ENCODE results near the gene OXA1L. TPM values are rescaled to one million over a fixed set of nuclear protein-coding genes. Genes with fewer than 3 reads are reported as not detected.

OXA1L gene
- total and polyA plus RNA-seq, 2 of the 13 experiments (the other 11 are each of a cell fraction or from before 2014, with no cell fraction given): 230 to 589 TPM

- TF ChIP-seq ZNF777 (CRISPR knock-in tag; IDR thresholded peaks at IDR 0.05) (no peak), ELK4 (CRISPR knock-in tag; IDR thresholded peaks at IDR 0.05; ENCODE audit: borderline replicate concordance) (no peak), ZNF547 (CRISPR knock-in tag; IDR thresholded peaks at IDR 0.05) (peak; percentile 33; the same call in 1 of the 2 replicates), ZNF691 (CRISPR knock-in tag; IDR thresholded peaks at IDR 0.05; ENCODE audit: borderline replicate concordance, low read depth) (peak; percentile 67; the same call in 1 of the 2 replicates), HMG20B (CRISPR knock-in tag; conservative IDR thresholded peaks at IDR 0.05) (no peak), ZNF180 (CRISPR knock-in tag; IDR thresholded peaks at IDR 0.05; ENCODE audit: borderline replicate concordance, low read depth) (no peak), JUN (CRISPR knock-in tag; IDR thresholded peaks at IDR 0.05) (no peak), ZUFSP (CRISPR knock-in tag; IDR thresholded peaks at IDR 0.05; ENCODE audit: borderline replicate concordance) (no peak), KMT2A (CRISPR knock-in tag; IDR thresholded peaks at IDR 0.05) (no peak), ZNF280B (CRISPR knock-in tag; IDR thresholded peaks at IDR 0.05; ENCODE audit: borderline replicate concordance) (0 out of 2 replicates have a peak, but pooled peaks have one; percentile 24), EEA1 (CRISPR knock-in tag; IDR thresholded peaks at IDR 0.05; ENCODE audit: borderline replicate concordance) (no peak), THAP7 (CRISPR knock-in tag; IDR thresholded peaks at IDR 0.05) (no peak), ZNF784 (CRISPR knock-in tag; IDR thresholded peaks at IDR 0.05; ENCODE audit: borderline replicate concordance) (no peak), ZNF121 (CRISPR knock-in tag; IDR thresholded peaks at IDR 0.05) (0 out of 2 replicates have a peak, but pooled peaks have one; percentile 12), KLF16 (CRISPR knock-in tag; IDR thresholded peaks at IDR 0.05) (peak in 1 of 2 experiments; percentile 21; a peak in 1 of 4 replicates)
- TF ChIP-seq, protein P1, sequence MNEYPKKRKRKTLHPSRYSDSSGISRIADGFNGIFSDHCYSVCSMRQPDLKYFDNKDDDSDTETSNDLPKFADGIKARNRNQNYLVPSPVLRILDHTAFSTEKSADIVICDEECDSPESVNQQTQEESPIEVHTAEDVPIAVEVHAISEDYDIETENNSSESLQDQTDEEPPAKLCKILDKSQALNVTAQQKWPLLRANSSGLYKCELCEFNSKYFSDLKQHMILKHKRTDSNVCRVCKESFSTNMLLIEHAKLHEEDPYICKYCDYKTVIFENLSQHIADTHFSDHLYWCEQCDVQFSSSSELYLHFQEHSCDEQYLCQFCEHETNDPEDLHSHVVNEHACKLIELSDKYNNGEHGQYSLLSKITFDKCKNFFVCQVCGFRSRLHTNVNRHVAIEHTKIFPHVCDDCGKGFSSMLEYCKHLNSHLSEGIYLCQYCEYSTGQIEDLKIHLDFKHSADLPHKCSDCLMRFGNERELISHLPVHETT (CRISPR knock-in tag; conservative IDR thresholded peaks at IDR 0.05): no peak
- TF ChIP-seq, protein P2, sequence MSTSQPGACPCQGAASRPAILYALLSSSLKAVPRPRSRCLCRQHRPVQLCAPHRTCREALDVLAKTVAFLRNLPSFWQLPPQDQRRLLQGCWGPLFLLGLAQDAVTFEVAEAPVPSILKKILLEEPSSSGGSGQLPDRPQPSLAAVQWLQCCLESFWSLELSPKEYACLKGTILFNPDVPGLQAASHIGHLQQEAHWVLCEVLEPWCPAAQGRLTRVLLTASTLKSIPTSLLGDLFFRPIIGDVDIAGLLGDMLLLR (CRISPR knock-in tag; IDR thresholded peaks at IDR 0.05): no peak
Measured at GRCh38 chr14:22819151-22819988, 52.9 kb downstream of the OXA1L start (continued).

Measured in HepG2 (cell line).